GM13976 (cell line): Measurements from ENCODE around the gene RGS6.

Source experiments
- DNase-seq: peaks from one replicate; pipeline ENCODE4 v3.0.0; 2012; ENCODE audit warnings: low spot score
- CTCF ChIP-seq: IDR thresholded peaks from 2 replicates; pipeline ENCODE4 v1.5.1; 2012; ENCODE audit warnings: borderline replicate concordance, mild to moderate bottlenecking; ENCODE audit not compliant: insufficient read depth; ENCODE audit errors: extremely low read depth, missing control alignments, control extremely low read depth
- in situ Hi-C: fragments of 300-500 bp; cut with MboI; formaldehyde crosslinking; loops from one replicate; pipeline ENCODE4 v1.12.0; 2022; ENCODE audit warnings: low sequenced_read_pairs, mixed read lengths, inconsistent platforms; ENCODE audit not compliant: unreplicated experiment

Gene RGS6

GRCh38 chr14:72408020-72408419, 475.8 kb downstream of the RGS6 start:
- no peak for DNase-seq
- in situ Hi-C loops, result no loop called here
- TF ChIP-seq CTCF, result no peak

- no peak for TF ChIP-seq CTCF
- in situ Hi-C loops, result no loop called here
Measured at GRCh38 chr14:72409047-72409446, 476.8 kb downstream of the RGS6 start.

GRCh38 chr14:72416081-72416849, 484.0 kb downstream of the RGS6 start:
- TF ChIP-seq CTCF, result no peak
- in situ Hi-C loops, result no loop called here
- no peak for DNase-seq

More at GRCh38 chr14:72409047-72409446, 476.8 kb downstream of the RGS6 start:
- DNase-seq, result no peak

- no peak for TF ChIP-seq CTCF
- DNase-seq, result no peak
- in situ Hi-C loops, result no loop called here
Measured at GRCh38 chr14:72416892-72417291, 484.7 kb downstream of the RGS6 start.

- in situ Hi-C loops, result no loop called here
- no peak for TF ChIP-seq CTCF
- DNase-seq, result no peak
Measured at GRCh38 chr14:72418806-72419205, 486.6 kb downstream of the RGS6 start.

GRCh38 chr14:72419226-72419775, 487.1 kb downstream of the RGS6 start:
- DNase-seq, result no peak
- TF ChIP-seq CTCF, result no peak
- in situ Hi-C loops, result no loop called here
